Measurements from ENCODE around the gene OSER1.

The OSER1 gene

DNA sequence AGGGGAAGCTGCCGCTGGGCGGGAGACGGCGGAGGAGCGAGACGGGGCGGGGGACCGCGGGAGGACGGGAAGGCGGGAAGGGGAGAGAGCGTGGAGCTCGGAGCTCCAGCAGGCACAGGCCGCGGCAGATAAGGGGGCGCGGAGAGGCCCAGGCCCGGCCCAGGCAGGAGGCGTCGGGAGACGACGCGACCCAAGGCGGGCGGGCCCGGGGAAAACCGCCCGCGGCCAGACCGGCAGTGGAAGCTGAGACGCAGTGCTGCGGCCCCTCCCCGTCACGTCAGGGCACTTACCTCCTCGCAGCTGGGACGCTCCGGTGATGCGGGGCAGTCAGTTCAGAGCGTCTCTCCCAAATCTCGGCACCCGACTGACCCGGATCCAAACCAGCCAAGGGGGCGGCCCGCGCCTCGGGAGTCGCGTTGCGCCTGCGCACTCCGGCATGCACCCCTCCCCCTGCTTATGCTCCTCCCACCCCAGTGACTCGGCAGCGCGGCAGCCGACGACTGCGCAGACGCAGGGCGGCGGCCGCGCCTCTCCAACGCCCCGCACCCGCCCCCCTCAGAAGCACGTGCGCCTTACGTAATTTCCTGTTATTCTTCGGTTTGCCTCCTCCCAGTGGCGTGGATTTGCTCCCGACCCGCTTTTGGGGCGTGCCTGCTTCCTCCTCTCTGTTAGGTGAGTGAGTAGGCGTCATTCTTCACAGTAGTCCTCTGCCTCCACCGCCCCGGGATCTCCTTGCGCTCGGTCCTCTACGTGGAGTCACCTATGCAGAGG is at the start of gene OSER1:
OSER1 (minus strand) TSS at position 366 of the 771 bp plus-strand sequence. CDS start 3,814 bp downstream, outside the sequence.
- Histone ChIP-seq H3K79me2 (ENCODE audit: control insufficient read depth, low read length) (peaks cover 49% of the 10 kb centered on the region), H3K9me3 (ENCODE audit: control insufficient read depth, insufficient read depth, low read length) (no peaks in the 10 kb centered on the region), H3K4me2 (ENCODE audit: low read length) (peak within 1 kb of the TSS; percentile 97), H3K27ac (ENCODE audit: low read depth, low read length) (peak within 1 kb of the TSS; percentile 69), H3K27me3 (ENCODE audit: control insufficient read depth, low read length) (no peaks in the 10 kb centered on the region), H4K20me1 (ENCODE audit: control insufficient read depth, insufficient read depth, low read depth, low read length) (peaks cover 20% of the 10 kb centered on the region), H3K9me2 (replicated peaks; ENCODE audit: control insufficient read depth, low read length) (no peaks in the 10 kb centered on the region), H3K4me3 (ENCODE audit: low read length) (peak within 1 kb of the TSS; percentile 91), H3K36me3 (ENCODE audit: control insufficient read depth, low read length) (peaks cover 28% of the 10 kb centered on the region), H3F3A (ENCODE audit: control insufficient read depth, insufficient read depth) (no peaks in the 10 kb centered on the region), H3K4me1 (ENCODE audit: control insufficient read depth, low read length) (peaks cover 34% of the 10 kb centered on the region)
- TF ChIP-seq, protein P1, sequence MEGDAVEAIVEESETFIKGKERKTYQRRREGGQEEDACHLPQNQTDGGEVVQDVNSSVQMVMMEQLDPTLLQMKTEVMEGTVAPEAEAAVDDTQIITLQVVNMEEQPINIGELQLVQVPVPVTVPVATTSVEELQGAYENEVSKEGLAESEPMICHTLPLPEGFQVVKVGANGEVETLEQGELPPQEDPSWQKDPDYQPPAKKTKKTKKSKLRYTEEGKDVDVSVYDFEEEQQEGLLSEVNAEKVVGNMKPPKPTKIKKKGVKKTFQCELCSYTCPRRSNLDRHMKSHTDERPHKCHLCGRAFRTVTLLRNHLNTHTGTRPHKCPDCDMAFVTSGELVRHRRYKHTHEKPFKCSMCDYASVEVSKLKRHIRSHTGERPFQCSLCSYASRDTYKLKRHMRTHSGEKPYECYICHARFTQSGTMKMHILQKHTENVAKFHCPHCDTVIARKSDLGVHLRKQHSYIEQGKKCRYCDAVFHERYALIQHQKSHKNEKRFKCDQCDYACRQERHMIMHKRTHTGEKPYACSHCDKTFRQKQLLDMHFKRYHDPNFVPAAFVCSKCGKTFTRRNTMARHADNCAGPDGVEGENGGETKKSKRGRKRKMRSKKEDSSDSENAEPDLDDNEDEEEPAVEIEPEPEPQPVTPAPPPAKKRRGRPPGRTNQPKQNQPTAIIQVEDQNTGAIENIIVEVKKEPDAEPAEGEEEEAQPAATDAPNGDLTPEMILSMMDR (IDR thresholded peaks at IDR 0.05; ENCODE audit: low read depth, low read length, poor library complexity, severe bottlenecking), result no peak
- TF ChIP-seq EZH2phosphoT487 (IDR thresholded peaks at IDR 0.05; ENCODE audit: borderline replicate concordance, low read length), result no peak

DNA sequence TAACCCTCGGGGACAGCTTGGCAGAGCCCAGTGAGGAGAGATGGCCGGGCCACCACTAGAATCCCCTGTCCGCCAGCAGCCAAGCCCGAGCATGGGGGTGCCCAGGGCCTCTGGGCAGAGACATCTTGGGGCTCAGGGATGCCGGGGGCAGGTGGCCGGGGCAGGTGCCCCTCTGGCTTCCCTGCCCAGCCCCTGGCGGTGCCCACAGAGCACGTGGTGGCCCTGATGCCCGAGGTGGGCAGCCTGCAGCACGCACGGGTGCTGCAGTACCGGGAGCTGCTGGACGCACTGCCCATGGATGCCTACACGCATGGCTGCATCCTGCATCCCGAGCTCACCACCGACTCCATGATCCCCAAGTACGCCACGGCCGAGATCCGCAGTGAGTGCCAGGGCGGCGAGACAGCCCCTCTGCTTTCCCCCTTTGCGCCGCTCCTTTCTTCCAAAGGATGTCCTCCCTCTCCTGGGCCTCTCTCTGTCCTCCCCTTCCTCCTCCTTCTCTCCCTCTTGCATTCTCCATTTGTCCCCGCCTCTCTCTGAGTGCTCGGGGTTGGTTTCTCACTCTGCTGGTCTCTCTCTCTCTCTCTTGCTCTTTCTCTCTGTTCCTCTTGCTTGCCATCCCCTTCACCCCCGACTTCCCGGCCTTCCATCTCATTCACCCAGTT is 47.8 kb upstream of the OSER1 start:
- H3K4me2 ChIP-seq (ENCODE audit: low read length), result no peak overlapping the region
- H3K4me1 ChIP-seq (ENCODE audit: control insufficient read depth, low read length), result no peaks in the 10 kb centered on the region
- no peak overlapping the region for H3K27ac ChIP-seq (ENCODE audit: low read depth, low read length)
- H3K9me3 ChIP-seq (ENCODE audit: control insufficient read depth, insufficient read depth, low read length), result no peaks in the 10 kb centered on the region
- no peak overlapping the region for H3K4me3 ChIP-seq (ENCODE audit: low read length)
- H3F3A ChIP-seq (ENCODE audit: control insufficient read depth, insufficient read depth), result no peaks in the 10 kb centered on the region
- no peaks in the 10 kb centered on the region for H3K9me2 ChIP-seq (replicated peaks; ENCODE audit: control insufficient read depth, low read length)
- H3K36me3 ChIP-seq (ENCODE audit: control insufficient read depth, low read length), result no peaks in the 10 kb centered on the region
- no peaks in the 10 kb centered on the region for H3K27me3 ChIP-seq (ENCODE audit: control insufficient read depth, low read length)
- H4K20me1 ChIP-seq (ENCODE audit: control insufficient read depth, insufficient read depth, low read depth, low read length), result no peaks in the 10 kb centered on the region
- TF ChIP-seq EZH2phosphoT487 (IDR thresholded peaks at IDR 0.05; ENCODE audit: borderline replicate concordance, low read length), result no peak
- TF ChIP-seq, protein P1 (IDR thresholded peaks at IDR 0.05; ENCODE audit: low read depth, low read length, poor library complexity, severe bottlenecking), result no peak
- no peaks in the 10 kb centered on the region for H3K79me2 ChIP-seq (ENCODE audit: control insufficient read depth, low read length)

DNA sequence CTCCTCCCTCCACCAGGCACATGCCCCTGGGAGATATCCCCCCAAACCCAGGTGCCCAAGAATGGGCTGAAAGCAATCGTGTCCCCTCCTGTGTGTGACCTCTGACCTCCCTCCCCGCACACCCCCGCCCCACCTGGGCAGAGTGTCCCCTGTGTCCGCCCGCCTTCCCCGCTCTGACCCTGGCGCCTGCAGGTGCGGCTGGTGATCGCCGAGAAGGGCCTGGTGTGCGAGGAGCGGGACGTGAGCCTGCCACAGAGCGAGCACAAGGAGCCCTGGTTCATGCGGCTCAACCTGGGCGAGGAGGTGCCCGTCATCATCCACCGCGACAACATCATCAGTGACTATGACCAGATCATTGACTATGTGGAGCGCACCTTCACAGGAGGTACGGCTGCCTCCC is 46.4 kb upstream of the OSER1 start:
- Histone ChIP-seq H3K79me2 (ENCODE audit: control insufficient read depth, low read length) (no peaks in the 10 kb centered on the region), H3K9me3 (ENCODE audit: control insufficient read depth, insufficient read depth, low read length) (no peaks in the 10 kb centered on the region), H3K4me2 (ENCODE audit: low read length) (no peak overlapping the region), H4K20me1 (ENCODE audit: control insufficient read depth, insufficient read depth, low read depth, low read length) (no peaks in the 10 kb centered on the region), H3K27ac (ENCODE audit: low read depth, low read length) (no peak overlapping the region), H3K9me2 (replicated peaks; ENCODE audit: control insufficient read depth, low read length) (no peaks in the 10 kb centered on the region), H3K4me1 (ENCODE audit: control insufficient read depth, low read length) (no peaks in the 10 kb centered on the region), H3F3A (ENCODE audit: control insufficient read depth, insufficient read depth) (no peaks in the 10 kb centered on the region), H3K27me3 (ENCODE audit: control insufficient read depth, low read length) (no peaks in the 10 kb centered on the region), H3K36me3 (ENCODE audit: control insufficient read depth, low read length) (no peaks in the 10 kb centered on the region), H3K4me3 (ENCODE audit: low read length) (no peak overlapping the region)
- TF ChIP-seq EZH2phosphoT487 (IDR thresholded peaks at IDR 0.05; ENCODE audit: borderline replicate concordance, low read length), result no peak
- TF ChIP-seq, protein P1 (IDR thresholded peaks at IDR 0.05; ENCODE audit: low read depth, low read length, poor library complexity, severe bottlenecking), result no peak
